Smooth muscle cell of the brain vasculature (primary cell): ENCODE results near the gene CHPF2.

Experiments
- DNase-seq: peaks from one replicate; pipeline ENCODE4 v3.0.0-alpha.2; 2012; ENCODE audit warnings: low read depth, low spot score

Gene CHPF2

DNA sequence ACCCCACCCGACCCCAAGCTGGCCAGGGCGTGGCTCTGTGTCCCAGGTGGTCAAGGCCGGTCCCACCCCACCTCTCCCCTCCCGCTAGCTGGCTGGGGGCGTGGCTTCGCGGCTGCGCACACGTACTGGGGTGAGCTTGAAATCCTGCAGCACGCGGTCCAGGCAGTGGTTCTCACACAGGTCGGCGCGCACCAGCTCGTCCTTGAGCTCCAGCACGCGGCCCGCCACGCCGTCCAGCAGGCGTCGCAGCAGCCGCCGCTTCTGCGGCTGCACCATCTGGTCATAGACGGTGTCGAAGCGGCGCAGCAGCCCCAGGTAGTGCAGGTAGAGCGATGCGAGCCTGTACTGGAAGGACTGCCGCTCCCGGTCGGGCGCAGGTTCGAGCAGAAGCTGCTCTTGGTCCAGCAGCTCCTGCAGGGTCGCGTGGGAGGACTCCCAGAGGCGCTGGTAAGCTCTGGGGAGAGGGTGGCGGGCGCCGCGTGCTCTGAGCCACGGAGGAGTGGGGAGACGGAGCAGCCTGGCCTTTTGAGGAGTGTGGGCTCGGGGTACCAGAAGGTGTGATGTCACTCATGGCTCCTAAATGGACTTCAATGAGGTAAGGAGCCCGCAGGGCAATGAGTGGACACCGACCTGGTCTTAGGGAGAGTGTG lies 27.8 kb upstream of the CHPF2 start:
- no peak for DNase-seq

GRCh38 chr7:151205730-151206129 lies 26.6 kb upstream of the CHPF2 start:
- DNase-seq, result no peak

- no peak for DNase-seq
These were observed 25.4 kb upstream of the CHPF2 start for GRCh38 chr7:151206914-151207313.

DNA sequence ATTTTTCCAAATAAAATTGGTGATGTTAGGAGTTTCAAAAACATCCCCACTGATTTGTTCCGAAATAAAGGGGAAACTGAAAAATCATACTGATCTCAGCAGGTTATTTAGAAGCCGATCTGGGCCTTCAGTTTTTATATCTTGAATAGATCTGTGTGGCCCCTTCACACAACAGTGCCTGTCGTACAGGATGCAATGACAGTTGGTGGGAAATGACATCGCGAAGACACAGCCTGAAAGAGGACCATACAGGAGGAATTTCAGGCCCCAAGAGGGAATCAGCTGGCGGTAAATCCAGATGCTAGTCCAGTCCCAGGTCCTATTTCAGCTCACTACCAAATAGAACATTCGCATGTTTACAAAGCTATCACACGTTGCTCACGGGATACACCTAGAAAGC lies 25.0 kb upstream of the CHPF2 start:
- DNase-seq, result no peak

GRCh38 chr7:151207804-151208203 lies 24.5 kb upstream of the CHPF2 start:
- DNase-seq, result no peak

DNA sequence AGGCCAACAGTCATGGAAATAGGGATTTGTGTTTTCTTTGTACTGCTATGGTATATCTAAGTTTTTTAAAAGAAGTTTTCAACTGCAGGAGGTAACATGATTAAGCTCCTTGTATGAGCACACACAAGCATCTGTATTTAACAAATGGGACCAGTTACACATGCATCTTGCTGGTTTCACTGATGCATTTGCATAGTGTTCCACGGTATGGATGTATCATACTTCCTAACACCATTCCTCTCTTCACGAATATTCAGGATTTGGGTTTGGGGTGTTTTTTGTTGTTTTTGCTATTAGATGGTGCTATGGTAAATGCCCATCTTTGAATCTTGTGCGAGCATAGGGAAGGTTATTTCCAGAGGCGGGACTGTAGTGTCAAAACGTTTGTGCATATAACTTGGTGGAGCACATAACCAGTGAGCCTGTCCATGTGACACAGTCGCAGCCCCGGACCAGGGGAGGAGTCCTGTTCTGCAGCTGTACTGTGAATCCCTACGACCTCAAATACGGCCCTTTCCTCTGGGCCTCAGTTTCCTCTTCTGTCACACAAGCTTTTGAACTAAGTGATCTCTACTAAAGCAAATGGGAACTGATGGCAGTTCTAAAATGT lies 23.9 kb upstream of the CHPF2 start:
- no peak for DNase-seq

DNA sequence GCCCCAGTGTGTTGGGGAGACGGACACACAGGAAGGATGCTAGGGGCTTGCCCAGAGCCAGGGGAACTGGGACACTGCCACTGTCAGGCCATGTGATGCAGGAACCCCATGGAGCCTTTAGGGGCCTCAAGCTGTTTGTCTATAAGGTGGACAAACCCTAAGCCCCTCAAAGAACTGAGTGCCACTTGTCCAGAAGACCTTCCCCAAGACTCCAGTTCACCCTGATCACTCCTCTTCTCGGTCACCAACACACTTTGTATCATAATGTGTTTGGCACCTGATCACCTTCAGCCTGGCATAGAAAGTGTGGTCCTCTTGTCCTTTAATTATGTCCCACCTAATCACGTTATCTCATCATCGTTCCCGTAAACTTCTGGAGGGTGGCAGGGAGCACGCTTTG lies 22.7 kb upstream of the CHPF2 start:
- no peak for DNase-seq

GRCh38 chr7:151210087-151210854 lies 22.0 kb upstream of the CHPF2 start, which contains the start of gene H2BK1:
TSS of gene H2BK1 (minus strand) at chr7:151210488. CDS start at chr7:151210318, 170 bp downstream.
- no peak for DNase-seq

DNA sequence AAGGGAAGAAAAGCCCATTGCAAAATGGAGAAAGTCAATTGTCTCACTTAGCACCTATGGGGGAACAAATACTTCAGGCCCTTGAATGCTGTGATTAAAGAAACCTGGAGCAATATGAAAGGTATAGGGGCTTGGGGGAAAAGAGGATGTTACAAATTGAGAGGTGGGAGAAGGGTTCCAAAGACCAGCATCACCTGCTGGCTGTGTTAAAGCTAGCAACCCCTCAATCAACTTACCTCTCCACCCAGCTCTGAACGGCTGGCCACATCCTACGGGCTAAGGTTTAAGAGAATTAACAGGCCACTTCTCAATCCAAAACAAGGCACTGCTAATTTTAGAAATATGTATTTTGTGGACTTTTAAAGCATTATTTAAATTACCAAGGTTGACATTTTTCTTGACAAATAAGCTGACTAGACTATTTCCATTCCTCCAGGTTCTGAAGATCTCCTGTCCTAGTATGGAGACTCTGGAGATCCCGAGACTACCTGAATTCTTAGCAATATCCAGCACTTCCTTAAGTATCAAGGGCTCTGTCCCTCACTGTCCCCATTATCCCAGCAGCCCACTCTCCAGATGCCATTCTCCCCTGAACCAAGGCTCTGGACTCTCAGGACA lies 21.0 kb upstream of the CHPF2 start:
- DNase-seq, result no peak

DNA sequence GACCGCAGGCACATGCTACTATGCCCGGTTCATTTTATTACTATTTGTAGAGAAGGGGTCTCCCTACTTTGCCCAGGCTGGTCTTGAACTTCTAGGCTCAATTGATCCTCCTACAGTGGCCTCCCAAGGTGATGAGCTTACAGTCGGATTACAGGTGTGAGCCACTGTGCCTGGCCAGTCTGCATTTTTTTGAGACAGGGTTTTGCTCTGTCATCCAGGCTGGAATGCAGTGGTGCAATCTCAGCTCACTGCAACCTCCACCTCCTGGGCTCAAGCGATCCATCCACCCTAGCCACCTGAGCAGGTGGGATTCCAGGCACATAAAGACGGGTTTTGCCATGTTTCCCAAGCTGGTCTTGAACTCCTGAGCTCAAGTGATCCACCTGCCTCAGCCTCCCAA lies 19.7 kb upstream of the CHPF2 start:
- no peak for DNase-seq

- DNase-seq, result no peak
These were observed 18.5 kb upstream of the CHPF2 start for GRCh38 chr7:151213826-151214225.

- DNase-seq, result no peak
These were observed 16.9 kb upstream of the CHPF2 start for GRCh38 chr7:151215396-151215795.

- DNase-seq, result no peak
These were observed 14.1 kb upstream of the CHPF2 start for GRCh38 chr7:151218170-151218569.

DNA sequence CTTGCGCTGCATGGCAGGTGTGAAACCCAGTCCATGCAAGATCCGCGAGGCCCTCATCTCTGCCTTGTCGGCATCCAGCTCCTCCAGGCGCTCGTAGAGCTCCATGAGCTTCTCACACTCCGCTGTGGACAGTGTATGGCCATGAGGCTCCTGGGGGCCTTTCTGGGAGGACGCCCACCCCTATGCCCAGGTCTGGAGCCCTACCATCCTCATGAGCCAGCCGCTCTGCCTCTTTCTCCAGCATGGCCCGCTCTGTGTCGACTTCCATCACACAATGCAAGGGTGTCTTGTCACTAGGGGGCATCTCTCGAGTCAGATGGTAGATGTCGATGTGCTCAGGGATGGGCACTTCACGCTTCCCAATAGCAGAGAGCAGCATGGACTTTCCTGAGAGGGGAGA lies 8.6 kb upstream of the CHPF2 start:
- DNase-seq, result no peak

DNA sequence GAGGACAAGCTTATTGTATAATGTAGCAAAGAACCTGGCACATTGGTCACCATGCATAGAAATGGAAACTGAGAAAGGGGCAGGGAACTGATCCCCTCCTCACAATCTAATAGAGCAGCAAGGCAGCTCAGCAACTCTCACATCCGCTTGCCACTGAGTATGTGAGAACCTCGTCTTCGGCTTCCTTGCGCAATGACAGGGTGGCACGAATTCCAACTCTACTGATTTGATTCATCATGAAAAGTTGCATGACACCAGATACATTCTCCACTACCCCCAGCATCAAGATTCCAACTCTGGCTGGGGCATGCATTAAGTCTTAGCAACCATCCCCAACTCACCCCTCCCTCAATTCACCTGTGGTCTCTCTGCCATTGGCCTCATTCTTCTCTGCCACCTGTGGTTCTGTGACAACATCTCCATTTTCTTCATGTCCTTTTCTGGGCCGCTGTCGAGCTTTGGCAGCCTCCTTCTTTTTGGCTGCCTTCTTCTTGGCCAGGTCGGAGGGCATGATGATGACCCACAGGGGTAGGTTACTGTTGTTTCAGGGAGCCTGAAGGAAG lies 6.3 kb upstream of the CHPF2 start:
- DNase-seq, result no peak

GRCh38 chr7:151226560-151226874 lies 5.8 kb upstream of the CHPF2 start:
- no peak for DNase-seq

DNA sequence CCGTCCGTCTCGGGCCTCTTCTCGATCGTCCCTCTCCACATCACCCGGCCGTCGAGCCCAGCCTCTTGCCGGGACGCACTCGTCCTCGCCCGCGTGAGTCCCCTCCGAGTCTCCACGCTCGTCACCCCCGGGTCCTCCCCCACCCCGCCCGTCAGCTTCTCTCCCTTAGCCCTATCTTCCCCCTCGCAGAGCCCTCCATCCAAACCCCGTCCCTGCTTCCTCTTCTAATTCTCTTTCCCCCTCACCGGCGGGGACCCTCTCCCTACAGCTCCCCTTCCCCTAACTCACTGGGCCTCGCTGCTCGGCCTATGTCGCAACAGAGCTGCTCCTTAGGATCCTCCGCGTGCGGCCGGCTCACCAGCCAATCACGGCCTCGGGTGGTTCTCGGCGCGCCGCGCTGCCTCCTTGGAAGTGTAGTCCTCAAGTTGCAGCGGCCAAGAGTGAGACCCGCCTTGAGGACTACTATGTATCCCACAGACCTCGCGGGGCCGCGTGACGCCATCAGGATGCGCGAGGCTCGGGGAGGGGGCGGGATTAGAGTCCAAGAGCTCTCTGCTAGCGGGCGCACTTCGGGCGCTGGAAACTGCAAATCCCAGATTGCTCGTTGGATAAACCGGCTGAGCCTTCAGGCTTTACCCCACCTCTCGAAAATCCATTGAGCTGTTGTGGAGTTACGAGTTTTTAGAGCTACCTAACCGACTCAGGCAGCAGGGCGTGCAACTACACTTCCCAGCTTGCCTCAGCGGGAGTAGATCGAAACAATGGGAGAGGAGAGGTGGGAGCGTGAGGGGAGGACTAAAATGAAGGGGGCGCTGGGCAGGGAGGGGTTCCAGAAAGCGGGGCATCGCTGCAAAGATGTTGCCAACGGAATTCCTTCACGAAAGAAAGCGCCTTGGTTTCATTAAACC lies 5.2 kb upstream of the CHPF2 start, which contains the start of gene ABCF2:
ABCF2 (minus strand) TSS at position 331 of the 908 bp plus-strand sequence. CDS start 747 bp downstream, outside the sequence.
- peak; percentile 99 for DNase-seq

DNA sequence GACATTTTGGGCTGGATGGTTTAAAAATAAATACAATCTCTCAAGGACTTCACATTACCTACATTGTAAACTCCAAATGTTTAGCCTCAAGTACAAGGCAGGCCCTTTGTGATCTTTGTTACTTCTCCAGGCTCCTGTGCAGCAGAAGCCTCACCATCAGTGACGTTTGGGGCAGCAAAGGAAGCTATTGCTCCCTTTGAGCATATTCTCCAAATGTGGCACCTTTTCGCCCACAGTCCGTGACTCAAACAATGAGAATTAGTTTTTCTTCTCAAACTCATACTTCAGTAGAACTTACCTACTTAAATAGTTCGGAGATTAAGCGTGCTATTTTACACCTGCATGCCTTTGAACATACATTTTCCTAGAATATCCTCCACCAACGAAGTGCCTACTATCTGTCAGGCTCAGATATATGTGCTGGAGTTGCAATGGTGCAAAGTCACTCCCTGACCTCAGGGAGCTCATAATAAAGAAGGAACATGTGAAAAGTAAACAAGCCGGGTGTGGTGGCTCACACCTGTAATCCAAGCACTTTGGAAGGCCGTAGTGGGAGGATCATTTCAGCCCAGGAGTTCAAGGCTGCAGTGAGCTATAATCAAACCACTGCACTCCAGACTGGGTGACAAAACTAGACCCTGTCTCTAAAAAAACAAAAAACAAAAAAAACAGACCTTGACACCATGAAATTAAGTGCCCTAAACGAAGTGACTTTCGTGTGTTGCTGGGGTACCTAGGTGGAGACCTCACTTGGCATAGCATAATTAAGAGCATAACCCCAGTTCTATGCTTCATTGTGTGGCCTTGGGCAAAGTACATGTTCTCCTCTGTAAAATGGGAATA lies 4.0 kb upstream of the CHPF2 start:
- no peak for DNase-seq

DNA sequence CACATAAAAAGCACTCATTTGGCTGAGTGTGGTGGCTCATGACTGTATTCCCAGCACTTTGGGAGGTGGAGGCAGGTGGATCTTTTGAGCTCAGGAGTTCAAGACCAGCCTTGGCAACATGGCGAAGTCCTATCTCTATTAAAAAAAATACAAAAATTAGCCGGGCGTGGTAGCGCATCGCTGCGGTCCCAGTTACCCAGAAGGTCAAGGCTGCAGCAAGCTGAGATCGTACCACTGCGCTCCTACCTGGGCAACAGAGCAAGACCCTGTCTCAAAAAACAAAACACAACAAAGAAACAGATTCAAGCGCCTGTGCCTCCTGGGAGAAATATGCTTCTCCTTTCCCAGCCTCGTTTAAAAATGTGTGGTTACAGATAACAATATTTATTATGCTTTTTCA lies 3.0 kb upstream of the CHPF2 start:
- DNase-seq, result no peak

- no peak for DNase-seq
These were observed 1.2 kb upstream of the CHPF2 start for GRCh38 chr7:151231080-151231479.
